C1 segment of cervical spinal cord (tissue), 14 donors: ENCODE measurements around the gene KIT.
A peak's percentile ranks its signal among the peaks of the same experiment; 100 is the strongest.
"Not testable (repeated sequence)": the region's sequence is repeated elsewhere in the genome, so short reads cannot be mapped to it uniquely, and the experiment has no call there.

ENCODE experiments used
- DNase-seq, 14 donors: peaks; one replicate each; lab custom pipeline; 2025; lab: John Stamatoyannopoulos, UW

The KIT gene

DNA sequence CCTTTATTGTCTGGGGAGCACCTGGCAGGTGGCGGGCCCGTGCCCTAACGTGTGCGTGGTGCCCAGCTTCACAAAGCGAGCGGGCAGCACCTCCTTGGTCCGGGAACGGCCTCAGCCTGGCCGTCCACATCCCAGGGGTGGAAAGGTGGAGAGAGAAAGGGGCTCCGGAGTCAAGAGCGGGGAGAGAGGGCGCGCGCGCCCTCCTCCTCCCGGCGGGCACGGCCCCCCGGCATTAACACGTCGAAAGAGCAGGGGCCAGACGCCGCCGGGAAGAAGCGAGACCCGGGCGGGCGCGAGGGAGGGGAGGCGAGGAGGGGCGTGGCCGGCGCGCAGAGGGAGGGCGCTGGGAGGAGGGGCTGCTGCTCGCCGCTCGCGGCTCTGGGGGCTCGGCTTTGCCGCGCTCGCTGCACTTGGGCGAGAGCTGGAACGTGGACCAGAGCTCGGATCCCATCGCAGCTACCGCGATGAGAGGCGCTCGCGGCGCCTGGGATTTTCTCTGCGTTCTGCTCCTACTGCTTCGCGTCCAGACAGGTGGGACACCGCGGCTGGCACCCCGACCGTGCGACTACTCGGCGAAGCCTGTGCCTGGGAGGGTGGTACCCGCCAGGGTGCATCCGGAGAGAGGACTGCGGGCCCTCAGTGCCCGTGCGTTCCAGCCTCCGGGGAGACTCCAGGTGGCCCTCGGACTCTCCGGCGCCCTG lies at the start of gene KIT:
KIT (plus strand) TSS at position 407 of the 701 bp plus-strand sequence; CDS start at position 465, 58 bp downstream.
- peak in 7 of 14 donors; percentile 15 to 54 (median 30) for DNase-seq

- no peak for DNase-seq
Measured at GRCh38 chr4:54609310-54609709, 48.4 kb upstream of the KIT start.

DNA sequence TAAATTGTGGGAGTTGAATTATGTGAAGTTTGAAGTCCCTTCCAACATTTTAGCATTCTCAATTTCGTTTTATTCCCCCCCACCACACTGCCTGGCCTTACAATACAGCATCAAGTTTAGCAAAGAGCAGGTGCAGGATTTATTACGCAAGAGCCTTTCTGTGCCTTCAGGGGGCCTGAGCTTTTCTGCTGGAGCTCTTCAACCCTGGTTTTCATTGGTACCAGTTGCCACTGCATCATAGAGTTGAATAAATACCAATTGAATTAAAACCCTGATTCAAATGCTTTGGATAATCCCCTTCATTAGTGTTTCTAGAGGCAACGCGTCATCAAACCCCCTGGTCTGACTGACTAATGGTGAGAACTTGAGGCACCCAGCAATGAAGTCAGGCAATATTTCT lies 43.6 kb upstream of the KIT start:
- no peak for DNase-seq

GRCh38 chr4:54620773-54621172 lies 37.0 kb upstream of the KIT start:
- DNase-seq = no peak

- no peak for DNase-seq
Measured at GRCh38 chr4:54625391-54625790, 32.4 kb upstream of the KIT start.

- no peak for DNase-seq
Measured at GRCh38 chr4:54626113-54626512, 31.6 kb upstream of the KIT start.

DNA sequence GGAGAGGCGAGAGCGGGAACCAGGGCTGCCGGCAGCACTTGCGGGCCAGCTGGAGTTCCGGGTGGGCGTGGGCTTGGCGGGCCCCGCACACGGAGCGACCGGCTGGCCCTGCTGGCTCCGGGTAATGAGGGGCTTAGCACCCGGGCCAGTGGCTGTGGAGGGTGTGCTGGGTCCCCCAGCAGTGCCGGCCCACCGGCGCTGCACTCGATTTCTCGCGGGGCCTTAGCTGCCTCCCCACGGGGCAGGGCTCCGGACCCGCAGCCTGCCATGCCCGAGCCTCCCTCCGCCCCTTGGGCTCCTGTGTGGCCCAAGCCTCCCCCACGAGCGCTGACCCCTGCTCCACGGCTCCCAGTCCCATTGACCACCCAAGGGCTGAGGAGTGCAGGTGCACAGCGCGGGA lies 25.2 kb upstream of the KIT start:
- no peak for DNase-seq

DNA sequence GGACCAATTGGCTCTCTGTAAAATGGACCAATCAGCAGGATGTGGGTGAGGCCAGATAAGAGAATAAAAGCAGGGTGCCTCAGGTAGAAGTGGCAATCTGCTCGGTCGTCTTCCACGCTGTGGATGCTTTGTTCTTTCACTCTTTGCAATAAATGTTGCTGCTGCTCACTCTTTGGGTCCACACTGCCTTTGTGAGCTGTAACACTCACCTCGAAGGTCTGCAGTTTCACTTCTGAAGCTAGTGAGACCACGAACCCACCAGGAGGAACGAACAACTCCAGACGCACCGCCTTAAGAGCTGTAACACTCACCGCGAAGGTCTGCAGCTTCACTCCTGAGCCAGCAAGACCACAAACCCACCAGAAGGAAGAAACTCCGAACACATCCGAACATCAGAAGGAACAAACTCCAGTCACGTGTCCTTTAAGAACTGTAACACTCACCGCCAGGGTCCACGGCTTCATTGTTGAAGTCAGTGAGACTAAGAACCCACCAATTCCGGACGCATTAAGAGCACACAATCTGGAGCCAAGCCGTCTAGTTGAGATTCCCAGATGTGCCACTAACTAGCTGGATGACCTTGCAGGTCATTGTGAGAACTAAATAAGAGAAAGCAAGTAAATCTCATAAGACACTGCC lies 24.5 kb upstream of the KIT start:
- not testable (repeated sequence) for DNase-seq

- DNase-seq = no peak
Measured at GRCh38 chr4:54635318-54635717, 22.4 kb upstream of the KIT start.

DNA sequence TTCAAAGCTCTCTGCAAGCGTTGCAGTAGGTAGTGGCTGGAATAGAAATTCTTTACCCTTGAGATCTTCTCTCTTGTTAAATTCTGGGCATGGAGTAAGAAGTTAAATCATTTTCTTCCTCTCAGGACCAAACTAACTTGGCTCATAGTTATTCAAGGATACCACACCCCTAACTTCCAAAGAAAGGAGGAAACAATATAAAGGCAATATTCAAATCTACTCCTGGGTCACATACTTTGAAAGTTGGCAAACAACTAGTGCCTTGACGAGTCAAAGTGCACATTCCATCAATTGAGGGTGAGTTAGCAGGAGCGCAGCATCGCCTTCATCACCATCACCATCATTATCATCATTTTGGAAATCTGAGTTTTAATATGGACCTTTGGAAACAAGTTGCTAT lies 20.4 kb upstream of the KIT start:
- DNase-seq = no peak

- not testable (repeated sequence) for DNase-seq
Measured at GRCh38 chr4:54641101-54641500, 16.7 kb upstream of the KIT start.

DNA sequence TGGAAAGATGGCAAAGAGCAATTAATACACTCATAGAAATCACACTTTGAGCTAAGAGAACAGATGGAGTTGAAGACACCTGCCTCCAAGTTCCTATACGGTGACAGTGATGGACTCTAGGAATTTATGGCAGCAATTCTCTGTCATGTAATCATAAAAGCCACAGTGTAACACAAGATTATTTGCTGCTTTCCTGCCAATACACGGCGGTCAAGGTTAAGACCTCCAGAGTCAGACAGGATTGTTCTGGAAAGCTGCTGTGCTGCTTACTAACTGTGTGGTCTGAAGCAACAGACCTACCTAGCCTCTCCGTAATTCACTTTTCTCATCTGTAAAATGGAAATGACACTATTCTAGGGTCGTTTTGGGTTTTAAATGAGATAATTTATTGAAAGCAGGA lies 14.6 kb upstream of the KIT start:
- no peak for DNase-seq

- no peak for DNase-seq
Measured at GRCh38 chr4:54643958-54644751, 13.6 kb upstream of the KIT start.

- peak in 2 of 14 donors; percentile 11 to 14 for DNase-seq
Measured at GRCh38 chr4:54645830-54646229, 11.9 kb upstream of the KIT start.

DNA sequence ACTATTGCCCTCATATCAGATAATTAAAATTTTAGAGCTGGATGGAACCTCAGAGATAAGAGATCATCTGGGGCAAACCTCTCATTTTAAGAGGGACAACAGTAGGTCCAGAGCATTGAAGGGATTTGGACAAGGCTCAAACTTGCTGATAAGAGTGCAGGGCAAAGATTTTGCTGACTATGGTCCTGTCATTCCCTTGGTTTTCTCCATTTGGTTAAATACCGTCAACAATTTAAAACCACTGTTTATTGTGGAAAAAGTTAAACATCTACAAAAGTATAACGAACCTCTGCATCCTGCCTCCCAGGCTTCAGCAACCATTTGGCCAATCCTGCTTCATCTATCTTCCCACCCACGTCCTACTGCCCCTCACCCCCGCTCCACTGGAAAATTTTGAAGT lies 10.7 kb upstream of the KIT start:
- no peak for DNase-seq

DNA sequence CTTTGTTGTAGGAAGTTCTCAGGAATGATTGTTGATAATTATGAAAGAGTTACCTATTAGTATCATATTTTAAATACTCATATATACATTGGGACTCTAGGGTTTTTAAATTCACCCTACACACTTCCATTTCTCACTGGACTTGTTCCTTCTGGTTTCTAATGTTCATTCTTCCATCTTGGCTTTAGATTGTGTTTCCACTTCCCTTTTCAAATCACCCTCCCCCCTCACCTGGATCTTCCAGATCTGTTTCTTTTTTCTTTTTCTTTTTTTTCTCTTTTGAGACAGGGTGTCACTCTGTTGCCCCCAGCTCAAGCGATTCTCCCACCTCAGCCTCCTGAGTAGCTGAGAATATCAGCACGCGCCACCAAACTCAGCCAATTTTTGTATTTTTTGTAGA lies 6.7 kb upstream of the KIT start:
- no peak for DNase-seq

- no peak for DNase-seq
Measured at GRCh38 chr4:54654753-54655152, 3.0 kb upstream of the KIT start.

DNA sequence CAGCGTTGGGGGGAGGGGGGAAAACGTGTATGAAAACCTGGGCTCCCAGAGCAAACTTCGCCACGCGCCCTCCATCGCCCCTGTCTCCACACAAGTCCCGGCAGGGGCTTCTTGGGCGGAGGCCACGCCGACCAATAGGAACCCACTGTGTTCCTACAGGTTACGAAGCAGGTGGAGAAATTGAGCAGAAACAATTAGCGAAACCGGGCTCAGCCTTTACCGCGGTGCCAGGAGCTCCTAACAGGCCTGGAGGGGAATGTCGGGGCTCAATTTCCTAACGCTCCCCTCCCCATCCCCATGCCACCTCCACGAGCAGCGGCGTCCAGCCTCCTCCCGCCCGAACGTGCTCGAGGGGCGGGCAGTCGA lies 589 bp upstream of the KIT start:
- peak in 1 of 14 donors; percentile 7 for DNase-seq

DNA sequence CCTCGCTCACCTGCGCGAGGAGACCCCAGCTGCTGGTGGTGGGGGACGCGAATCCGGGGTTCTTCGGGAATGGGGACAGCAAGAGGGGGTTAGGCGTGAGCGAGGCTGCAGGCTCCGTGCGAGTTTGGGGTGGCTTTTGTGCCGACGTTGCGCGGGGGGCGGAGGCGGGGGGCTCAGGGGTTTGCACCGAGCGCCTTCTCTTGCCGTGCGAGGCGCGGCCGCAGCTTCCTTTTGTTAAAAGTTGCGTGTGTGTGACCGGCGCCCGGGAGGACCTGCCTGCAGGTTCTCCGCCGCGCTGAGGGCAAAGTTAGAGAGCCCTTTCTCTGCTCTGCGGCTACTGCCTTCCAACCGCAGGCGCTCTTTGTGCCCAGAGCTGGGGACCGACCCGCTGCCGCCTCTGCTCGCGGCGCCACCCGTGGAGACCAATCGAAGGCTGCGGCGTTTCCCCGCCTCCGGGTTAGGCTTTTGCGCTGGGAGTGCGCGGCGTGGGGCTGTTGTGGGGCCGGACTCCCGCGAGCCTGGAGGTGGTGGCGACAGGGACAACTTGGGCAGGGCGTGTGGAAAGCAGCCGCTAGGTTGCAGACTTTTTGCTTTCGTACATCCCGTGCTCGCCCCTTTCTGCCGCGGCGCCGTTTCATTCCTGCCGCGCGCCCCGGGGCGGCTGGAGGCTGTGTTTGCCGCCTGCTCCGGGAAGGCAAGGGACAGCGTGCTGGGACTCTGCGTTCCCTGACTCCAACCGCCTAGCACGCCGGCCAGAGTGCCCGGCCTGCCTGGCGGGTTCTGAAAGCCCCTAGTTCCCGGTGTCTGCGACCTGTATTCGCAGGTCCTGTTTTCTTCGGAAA lies 716 bp downstream of the KIT start:
- peak in 12 of 14 donors; percentile 12 to 67 (median 36) for DNase-seq

GRCh38 chr4:54659313-54659712 lies 1.6 kb downstream of the KIT start:
- DNase-seq = peak in 2 of 14 donors; percentile 29 to 38

GRCh38 chr4:54659749-54660535 lies 2.2 kb downstream of the KIT start:
- DNase-seq = no peak
